GM23248 (cell line): Measurements from ENCODE around the gene OPCML.

Experiments used
- EZH2 ChIP-seq: fragments of 200-600 bp; sonication (generic); IDR thresholded peaks from 2 replicates; pipeline ENCODE4 v1.6.1; 2018; ENCODE audit warnings: antibody characterized with exemption, mild to moderate bottlenecking; ENCODE audit not compliant: insufficient read depth, poor library complexity, severe bottlenecking
- EZH2phosphoT487 ChIP-seq: fragments of 200-600 bp; sonication (generic); IDR thresholded peaks from 2 replicates; pipeline ENCODE4 v1.6.1; 2018; ENCODE audit warnings: antibody characterized with exemption, moderate library complexity, mild to moderate bottlenecking, low read depth; ENCODE audit not compliant: insufficient read depth

GRCh38 chr11:132658004-132658403 lies 874.3 kb downstream of the OPCML start:
- TF ChIP-seq EZH2: no peak
- TF ChIP-seq EZH2phosphoT487: no peak
